ENCODE results near the gene NRXN2. TPM values are rescaled to one million over a fixed set of nuclear protein-coding genes. Genes with fewer than 3 reads are reported as not detected.
"Not testable (repeated sequence)": the region's sequence is repeated elsewhere in the genome, so short reads cannot be mapped to it uniquely, and the experiment has no call there.

Gene NRXN2
- total and polyA plus RNA-seq, 2 donors (not counting 3 experiments of a cell fraction or from before 2014, with no cell fraction given), result not detected

- FAIRE-seq, result no peak
- no peaks in the 10 kb centered on the region for H3K36me3 ChIP-seq (ENCODE audit: control insufficient read depth in 2 of 2, extremely low read depth in 1 of 2, insufficient read depth in 2 of 2, low read length in 2 of 2)
- peaks cover 14 to 23% of the 10 kb centered on the region in 2 experiments for H3K27me3 ChIP-seq (ENCODE audit: control insufficient read depth in 2 of 2, insufficient read depth in 2 of 2, low read length in 2 of 2)
These were observed 19.9 kb downstream of the NRXN2 start for GRCh38 chr11:64703048-64703447.

GRCh38 chr11:64701956-64702355, 21.0 kb downstream of the NRXN2 start:
- H3K9me1 ChIP-seq (replicated peaks; ENCODE audit: control insufficient read depth, extremely low read depth, insufficient read depth, low read length); intact Hi-C loops (cut with micrococcal nuclease); FAIRE-seq; dilution Hi-C loops (cut with MboI; ENCODE audit: extremely low pct_ligation_motif_present, low sequenced_read_pairs); H2AFZ ChIP-seq (ENCODE audit: low read depth, low read length); H3K4me1 ChIP-seq (ENCODE audit: control insufficient read depth, extremely low read depth, insufficient read depth, low read length); BruUV-seq (replicated peaks); H3K9ac ChIP-seq (replicated peaks; ENCODE audit: extremely low read depth, insufficient read depth, low read length); H3K79me2 ChIP-seq (ENCODE audit: control insufficient read depth, insufficient read depth, low read length); H3K36me3 ChIP-seq (ENCODE audit: control insufficient read depth in 2 of 2, extremely low read depth in 1 of 2, insufficient read depth in 2 of 2, low read length in 2 of 2); H4K20me1 ChIP-seq (replicated peaks; ENCODE audit: control insufficient read depth, extremely low read depth, insufficient read depth, low read length); POLR2A ChIA-PET; H3K27ac ChIP-seq (ENCODE audit: insufficient read depth, low read depth, low read length); H3K4me3 ChIP-seq (replicated peaks in 1 of 3; ENCODE audit: insufficient read depth in 1 of 3, low read depth in 1 of 3, low read length in 3 of 3); DNase-seq (ENCODE audit: low read depth, low spot score); H3K9me3 ChIP-seq (replicated peaks; ENCODE audit: control insufficient read depth, insufficient read depth, low read length); H3K4me2 ChIP-seq (ENCODE audit: insufficient read depth, low read length): not testable (repeated sequence)
- peaks cover 16 to 22% of the 10 kb centered on the region in 2 experiments for H3K27me3 ChIP-seq (ENCODE audit: control insufficient read depth in 2 of 2, insufficient read depth in 2 of 2, low read length in 2 of 2)
- CTCF ChIA-PET, result interaction anchor here (1.4 kb wide), 1 partner anchor 13 kb away, joined by 4 read pairs; no protein-coding TSS in a partner anchor

More at GRCh38 chr11:64703048-64703447, 19.9 kb downstream of the NRXN2 start:
- DNase-seq (ENCODE audit: low read depth, low spot score), result no peak
- CTCF ChIA-PET, result interaction anchor here (0.6 to 2.2 kb wide), 7 partner anchors 10 to 47 kb away, joined by 4 to 13 read pairs (median 5); no protein-coding TSS in a partner anchor
- Histone ChIP-seq H3K4me1 (ENCODE audit: control insufficient read depth, extremely low read depth, insufficient read depth, low read length) (no peaks in the 10 kb centered on the region), H3K79me2 (ENCODE audit: control insufficient read depth, insufficient read depth, low read length) (no peaks in the 10 kb centered on the region), H3K4me2 (ENCODE audit: insufficient read depth, low read length) (no peak overlapping the region), H3K9ac (replicated peaks; ENCODE audit: extremely low read depth, insufficient read depth, low read length) (no peak overlapping the region), H3K9me1 (replicated peaks; ENCODE audit: control insufficient read depth, extremely low read depth, insufficient read depth, low read length) (no peaks in the 10 kb centered on the region), H4K20me1 (replicated peaks; ENCODE audit: control insufficient read depth, extremely low read depth, insufficient read depth, low read length) (no peaks in the 10 kb centered on the region), H2AFZ (ENCODE audit: low read depth, low read length) (no peak overlapping the region), H3K27ac (ENCODE audit: insufficient read depth, low read depth, low read length) (no peak overlapping the region), H3K4me3 (replicated peaks in 1 of 3; ENCODE audit: insufficient read depth in 1 of 3, low read depth in 1 of 3, low read length in 3 of 3) (no peak overlapping the region), H3K9me3 (replicated peaks; ENCODE audit: control insufficient read depth, insufficient read depth, low read length) (no peaks in the 10 kb centered on the region)
- no TSS peak for BruUV-seq (replicated peaks)
- intact Hi-C loops (cut with micrococcal nuclease) (no loop called here), dilution Hi-C loops (cut with MboI; ENCODE audit: extremely low pct_ligation_motif_present, low sequenced_read_pairs) (no loop called here)
- TF ChIP-seq EZH2 (IDR thresholded peaks at IDR 0.05; ENCODE audit: borderline replicate concordance, low read depth, low read length, severe bottlenecking) (no peak), CTCF (IDR thresholded peaks at IDR 0.05; ENCODE audit: extremely low read depth in 1 of 2, insufficient read depth in 1 of 2, low read depth in 1 of 2, low read length in 2 of 2) (no peak), GATA2 (IDR thresholded peaks at IDR 0.05; ENCODE audit: insufficient read depth, insufficient read length, low read depth, low read length) (no peak), FOS (IDR thresholded peaks at IDR 0.05; ENCODE audit: borderline replicate concordance, insufficient read depth, low read length) (no peak), JUN (IDR thresholded peaks at IDR 0.05; ENCODE audit: borderline replicate concordance, insufficient read depth, insufficient read length, low read depth) (no peak), MYC (IDR thresholded peaks at IDR 0.05; ENCODE audit: low read depth, low read length) (no peak), POLR2A (IDR thresholded peaks at IDR 0.05; ENCODE audit: low read depth, low read length) (no peak), POLR2AphosphoS5 (IDR thresholded peaks at IDR 0.05; ENCODE audit: insufficient read depth, low read depth, low read length) (no peak), MAX (IDR thresholded peaks at IDR 0.05; ENCODE audit: insufficient read depth, insufficient read length) (no peak)
- POLR2A ChIA-PET, result no interaction called here

Data from endothelial cell of umbilical vein (primary cell).